Natural killer cell (primary cell): ENCODE results near the gene N4BP2. TPM values are rescaled to one million over a fixed set of nuclear protein-coding genes. Genes with fewer than 3 reads are reported as not detected.

Source experiments
- ATAC-seq, 3 donors: fragments of 150-1000 bp in 2 of 3; fragments of 200-7000 bp in 1 of 3; cut with Tn5 transposase; 1 replicate in 1 of 3; 2 replicates in 2 of 3; pipeline ENCODE4 v1.10.0; 2021; ENCODE audit warnings: mild to moderate bottlenecking in 2 of 3, moderate library complexity in 2 of 3
- DNase-seq, 2 donors: peaks; one replicate each; pipeline versions ENCODE4 v3.0.0 to v3.0.0-alpha.2; 2013 to 2021; ENCODE audit warnings: mixed read lengths in 1 of 2
- H3K27ac ChIP-seq: one replicate; pipeline ENCODE4 v1.5.1; 2013; ENCODE audit warnings: mild to moderate bottlenecking, low read length
- H3K27me3 ChIP-seq: one replicate; pipeline ENCODE4 v1.6.1; 2013; ENCODE audit warnings: low read length; ENCODE audit not compliant: control insufficient read depth, insufficient read depth
- H3K36me3 ChIP-seq: one replicate; pipeline ENCODE4 v1.6.1; 2013; ENCODE audit warnings: low read length; ENCODE audit not compliant: control insufficient read depth, insufficient read depth
- H3K4me1 ChIP-seq: one replicate; pipeline ENCODE4 v1.6.1; 2013; ENCODE audit warnings: low read length; ENCODE audit not compliant: control insufficient read depth, insufficient read depth
- H3K4me3 ChIP-seq: one replicate; pipeline ENCODE4 v1.5.1; 2013; ENCODE audit warnings: low read length
- H3K9me3 ChIP-seq: one replicate; pipeline ENCODE4 v1.6.1; 2013; ENCODE audit warnings: low read length; ENCODE audit not compliant: control insufficient read depth, insufficient read depth
- H3K27ac Mint-ChIP-seq, 2 donors: one replicate each; pipeline ENCODE4 v1.8.0; 2022; ENCODE audit warnings: mild to moderate bottlenecking in 2 of 2, mixed read lengths in 2 of 2, moderate library complexity in 1 of 2
- H3K27me3 Mint-ChIP-seq, 2 donors: one replicate each; pipeline ENCODE4 v1.8.0; 2022; ENCODE audit warnings: low read depth in 2 of 2, mixed read lengths in 2 of 2
- H3K36me3 Mint-ChIP-seq: one replicate; pipeline ENCODE4 v1.8.0; 2022; ENCODE audit warnings: mixed read lengths
- H3K4me1 Mint-ChIP-seq, 2 donors: one replicate each; pipeline ENCODE4 v1.8.0; 2022; ENCODE audit warnings: mixed read lengths in 2 of 2
- H3K4me3 Mint-ChIP-seq: one replicate; pipeline ENCODE4 v1.8.0; 2022; ENCODE audit warnings: mild to moderate bottlenecking, moderate library complexity, mixed read lengths
- H3K9me3 Mint-ChIP-seq, 2 donors: one replicate each; pipeline ENCODE4 v1.8.0; 2022; ENCODE audit warnings: mixed read lengths in 2 of 2
- CTCF ChIP-seq: fragments of 200-600 bp; IDR thresholded peaks from one replicate; pipeline ENCODE4 v1.8.0; 2022; ENCODE audit warnings: antibody characterized with exemption
- WGBS: methylation state at CpG from one replicate; pipeline ENCODE4 v1.1.7; 2013; ENCODE audit warnings: missing lambda C conversion rate; ENCODE audit not compliant: insufficient coverage; 5-methylcytosine and 5-hydroxymethylcytosine counted together
- intact Hi-C: fragments of 100-400 bp; cut with micrococcal nuclease; formaldehyde crosslinking; loops from one replicate; pipeline ENCODE4 v1.14.2; 2022
- total RNA-seq, 4 donors: library from RNA; stranded (reverse); fragments of 120-200 nt in 1 of 4; gene quantifications; one replicate each; pipeline versions ENCODE4 v1.2.3 to v1.2.4, GENCODE V29; 2013 to 2022

The N4BP2 gene
- total RNA-seq, 3 donors from 2014 or later (not counting 1 experiment from before 2014, with no cell fraction given), result 16.4 to 22.4 (median 17.5) TPM

DNA sequence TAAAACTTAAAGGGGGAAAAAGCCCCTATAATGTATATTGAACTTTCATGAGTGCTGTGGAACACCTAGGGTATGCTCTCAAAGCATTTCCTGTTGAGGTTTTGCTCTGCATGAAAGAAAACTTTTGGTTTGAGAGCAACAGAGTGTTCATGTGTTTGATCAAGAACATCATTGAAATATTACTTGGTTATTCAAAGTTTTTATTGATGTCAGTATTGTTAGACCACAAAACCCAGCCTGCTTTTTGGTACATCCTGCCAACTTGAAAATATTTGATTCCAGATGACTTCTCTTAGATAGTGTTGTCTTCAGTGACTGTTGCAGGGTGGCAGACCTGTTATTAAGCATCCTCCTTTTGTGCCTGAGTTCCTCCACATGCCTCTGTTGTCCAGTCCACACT lies 68.0 kb downstream of the N4BP2 start:
- H3K27me3 ChIP-seq, result no peaks in the 10 kb centered on the region
- no peaks in the 10 kb centered on the region for H3K4me1 ChIP-seq
- no peaks in the 10 kb centered on the region for H3K9me3 ChIP-seq
- H3K36me3 ChIP-seq, result peaks cover 9% of the 10 kb centered on the region
- Mint-ChIP-seq H3K27me3 (no peaks in the 10 kb centered on the region), H3K4me1 (no peaks in the 10 kb centered on the region), H3K36me3 (peaks cover 7% of the 10 kb centered on the region), H3K9me3 (no peaks in the 10 kb centered on the region), H3K27ac (no peak overlapping the region), H3K4me3 (no peak overlapping the region)
- H3K27ac ChIP-seq, result no peak overlapping the region
- H3K4me3 ChIP-seq, result no peak overlapping the region
- no peak for TF ChIP-seq CTCF
- ATAC-seq (peak in 1 of 3 donors; percentile 38), DNase-seq (peak in 1 of 2 donors; percentile 73)
- intact Hi-C loops, result no loop called here

DNA sequence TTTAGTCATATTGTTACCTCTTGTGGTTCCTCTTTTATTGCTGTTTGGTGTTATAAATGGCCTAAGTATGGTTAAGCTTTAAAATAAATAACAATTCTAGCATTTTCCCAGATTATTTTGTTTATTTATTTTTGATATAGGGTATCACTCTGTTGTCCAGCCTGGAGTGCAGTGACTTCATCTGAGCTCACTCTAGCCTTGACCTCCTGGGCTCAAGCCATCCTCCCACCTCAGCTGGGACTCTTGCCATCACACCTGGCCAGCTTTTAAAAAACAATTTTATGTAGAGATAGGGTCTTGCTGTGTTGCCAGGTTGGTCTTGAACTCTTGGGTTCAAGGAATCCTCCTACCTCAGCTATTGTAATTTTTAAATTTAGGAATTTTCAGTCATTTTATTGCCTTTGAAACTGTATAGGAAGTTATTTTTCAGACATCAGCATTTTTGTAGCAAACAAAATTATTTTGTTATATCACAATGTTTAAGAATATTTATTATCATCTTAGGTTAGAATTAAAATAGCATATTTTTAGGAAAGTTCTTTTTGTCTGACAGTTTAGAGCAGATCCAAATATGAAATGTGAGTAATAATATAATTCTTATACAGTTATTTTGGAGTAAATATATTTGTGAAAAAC lies 73.9 kb downstream of the N4BP2 start:
- Mint-ChIP-seq H3K27ac (no peak overlapping the region), H3K36me3 (no peaks in the 10 kb centered on the region), H3K4me1 (no peaks in the 10 kb centered on the region), H3K9me3 (no peaks in the 10 kb centered on the region), H3K27me3 (no peaks in the 10 kb centered on the region), H3K4me3 (no peak overlapping the region)
- H3K36me3 ChIP-seq, result peaks cover 8% of the 10 kb centered on the region
- no peak overlapping the region for H3K27ac ChIP-seq
- ATAC-seq (no peak), DNase-seq (no peak)
- no peak overlapping the region for H3K4me3 ChIP-seq
- no peak for TF ChIP-seq CTCF
- no peaks in the 10 kb centered on the region for H3K9me3 ChIP-seq
- H3K4me1 ChIP-seq, result no peaks in the 10 kb centered on the region
- intact Hi-C loops, result no loop called here
- no peaks in the 10 kb centered on the region for H3K27me3 ChIP-seq

- no peak for TF ChIP-seq CTCF
- H3K4me3 Mint-ChIP-seq, result no peak overlapping the region
- Histone ChIP-seq H3K27ac (no peak overlapping the region), H3K9me3 (no peaks in the 10 kb centered on the region), H3K27me3 (no peaks in the 10 kb centered on the region), H3K4me1 (no peaks in the 10 kb centered on the region), H3K4me3 (no peak overlapping the region), H3K36me3 (peaks cover 15% of the 10 kb centered on the region)
- H3K9me3 Mint-ChIP-seq, result no peaks in the 10 kb centered on the region
- no peak for DNase-seq
- ATAC-seq, result no peak
- no peaks in the 10 kb centered on the region for H3K4me1 Mint-ChIP-seq
- no peaks in the 10 kb centered on the region for H3K36me3 Mint-ChIP-seq
- no peaks in the 10 kb centered on the region for H3K27me3 Mint-ChIP-seq
- 91% methylated on average over 1 of the region's 1 CpG for WGBS
- H3K27ac Mint-ChIP-seq, result no peak overlapping the region
- intact Hi-C loops, result no loop called here
These were observed 76.2 kb downstream of the N4BP2 start for GRCh38 chr4:40132816-40133215.
